ENCODE data around the gene RPS21.
A peak's percentile ranks its signal among the peaks of the same experiment; 100 is the strongest.

Gene RPS21

GRCh38 chr20:62396367-62397239 is 9.7 kb downstream of the RPS21 start:
- no peak for DNase-seq (ENCODE audit: low read depth)

GRCh38 chr20:62398120-62398821 is 11.4 kb downstream of the RPS21 start:
- DNase-seq (ENCODE audit: low read depth), result no peak

- no peak for DNase-seq (ENCODE audit: low read depth)
Observed at GRCh38 chr20:62400021-62400420, 13.1 kb downstream of the RPS21 start.

- DNase-seq (ENCODE audit: low read depth), result no peak
Observed at GRCh38 chr20:62400541-62400940, 13.6 kb downstream of the RPS21 start.

GRCh38 chr20:62401331-62401779 is 14.5 kb downstream of the RPS21 start:
- no peak for DNase-seq (ENCODE audit: low read depth)

- DNase-seq (ENCODE audit: low read depth), result no peak
Observed at GRCh38 chr20:62402456-62403150, 15.7 kb downstream of the RPS21 start.

GRCh38 chr20:62403331-62403730 is 16.4 kb downstream of the RPS21 start:
- DNase-seq (ENCODE audit: low read depth), result no peak

- DNase-seq (ENCODE audit: low read depth), result no peak
Observed at GRCh38 chr20:62404112-62404665, 17.3 kb downstream of the RPS21 start.

- no peak for DNase-seq (ENCODE audit: low read depth)
Observed at GRCh38 chr20:62404761-62405107, 17.8 kb downstream of the RPS21 start.

- peak; percentile 69 for DNase-seq (ENCODE audit: low read depth)
Observed at GRCh38 chr20:62405108-62405980, 18.4 kb downstream of the RPS21 start.

GRCh38 chr20:62405981-62406513 is 19.1 kb downstream of the RPS21 start:
- no peak for DNase-seq (ENCODE audit: low read depth)

- DNase-seq (ENCODE audit: low read depth), result no peak
Observed at GRCh38 chr20:62406635-62407176, 19.8 kb downstream of the RPS21 start.

- peak; percentile 97 for DNase-seq (ENCODE audit: low read depth)
Observed at GRCh38 chr20:62407221-62407992, 20.5 kb downstream of the RPS21 start, which contains the start of gene CABLES2. Gene CABLES2 (minus strand): TSS chr20:62407285. CDS start chr20:62407276, 9 bp downstream.

- DNase-seq (ENCODE audit: low read depth), result no peak
Observed at GRCh38 chr20:62408055-62408454, 21.2 kb downstream of the RPS21 start.

- no peak for DNase-seq (ENCODE audit: low read depth)
Observed at GRCh38 chr20:62408640-62409039, 21.7 kb downstream of the RPS21 start.

GRCh38 chr20:62409086-62409853 is 22.4 kb downstream of the RPS21 start:
- no peak for DNase-seq (ENCODE audit: low read depth)

GRCh38 chr20:62409931-62410745 is 23.2 kb downstream of the RPS21 start:
- DNase-seq (ENCODE audit: low read depth), result peak; percentile 47
